KG1 (cell line): ENCODE data around the gene FN3K.
"Not testable (repeated sequence)": the region's sequence is repeated elsewhere in the genome, so short reads cannot be mapped to it uniquely, and the experiment has no call there.

Experiments used
- DNase-seq: peaks from one replicate; lab custom pipeline; 2025; lab: John Stamatoyannopoulos, UW

FN3K gene

GRCh38 chr17:82737967-82738877 is 2.8 kb downstream of the FN3K start:
- no peak for DNase-seq

GRCh38 chr17:82740906-82741759 is 5.7 kb downstream of the FN3K start:
- DNase-seq = no peak

DNA sequence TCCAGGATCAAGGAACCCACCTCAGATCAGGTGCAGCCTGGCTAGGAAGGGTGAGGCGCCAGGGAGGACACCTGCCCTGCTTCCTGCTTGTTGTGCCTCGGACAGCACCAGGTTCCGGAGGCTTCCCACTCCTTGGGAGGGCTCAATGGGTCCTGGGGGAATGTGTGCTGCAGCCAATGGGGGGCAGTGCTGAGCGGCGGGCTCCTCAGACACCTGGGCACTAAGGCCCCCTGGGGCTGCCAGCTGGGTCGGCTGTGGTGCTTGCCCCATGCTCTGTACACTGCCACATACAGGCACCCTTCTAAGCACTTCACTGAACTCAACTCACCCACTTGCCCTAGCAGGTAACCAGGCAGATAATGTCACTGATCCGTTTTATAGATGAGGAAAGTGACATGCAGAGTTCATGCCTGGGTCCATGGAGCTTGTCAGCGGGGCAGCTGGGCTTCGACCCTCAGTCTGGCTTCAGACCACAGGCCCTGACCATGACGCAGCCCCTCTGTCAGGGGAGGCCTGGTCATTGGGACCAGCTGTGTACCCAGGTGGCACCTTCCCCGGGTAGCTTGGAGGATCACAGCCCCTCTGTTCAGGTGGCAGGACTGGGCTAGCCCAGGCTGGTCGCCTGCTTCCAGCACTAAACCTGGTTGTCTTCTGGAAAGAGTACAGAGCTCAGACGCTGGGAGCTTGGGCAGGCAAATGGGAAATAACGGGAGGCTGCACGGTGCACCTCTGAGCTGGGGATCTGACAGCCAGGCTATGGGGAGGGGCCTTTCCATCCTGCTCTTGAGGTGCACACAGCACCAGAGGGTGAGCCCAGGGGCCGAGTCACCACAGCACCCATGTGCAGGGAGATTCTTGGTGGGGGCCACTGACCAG is 8.2 kb downstream of the FN3K start:
- DNase-seq = no peak

DNA sequence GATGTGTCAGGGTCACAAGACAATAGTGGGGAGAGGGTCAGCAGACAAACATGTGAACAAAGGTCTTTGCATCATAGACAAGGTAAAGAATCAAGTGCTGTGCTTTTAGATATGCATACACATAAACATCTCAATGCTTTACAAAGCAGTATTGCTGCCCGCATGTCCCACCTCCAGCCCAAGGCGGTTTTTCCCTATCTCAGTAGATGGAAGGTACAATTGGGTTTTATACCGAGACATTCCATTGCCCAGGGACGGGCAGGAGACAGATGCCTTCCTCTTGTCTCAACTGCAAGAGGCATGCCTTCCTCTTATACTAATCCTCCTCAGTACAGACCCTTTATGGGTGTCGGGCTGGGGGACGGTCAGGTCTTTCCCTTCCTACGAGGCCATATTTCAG is 9.3 kb downstream of the FN3K start:
- not testable (repeated sequence) for DNase-seq

- no peak for DNase-seq
These were observed 10.1 kb downstream of the FN3K start for GRCh38 chr17:82745524-82745923.

DNA sequence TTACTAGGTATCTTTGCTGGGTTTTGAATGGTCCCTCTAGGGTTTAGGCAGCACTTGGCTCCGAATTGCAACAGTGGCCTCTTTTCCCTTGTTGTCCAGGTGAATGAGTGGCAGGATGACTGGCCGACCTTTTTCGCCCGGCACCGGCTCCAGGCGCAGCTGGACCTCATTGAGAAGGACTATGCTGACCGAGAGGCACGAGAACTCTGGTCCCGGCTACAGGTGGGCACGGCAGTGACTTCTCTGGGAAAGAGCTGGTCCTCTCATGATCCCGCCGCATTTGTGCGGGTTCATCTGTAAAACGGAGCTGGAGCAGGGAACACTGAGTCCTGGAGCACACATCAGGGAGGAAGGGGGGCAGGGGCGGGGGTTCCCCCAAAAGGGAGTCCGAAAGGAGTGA is 13.3 kb downstream of the FN3K start:
- DNase-seq = no peak

GRCh38 chr17:82750241-82750908 is 15.0 kb downstream of the FN3K start:
- DNase-seq = no peak

DNA sequence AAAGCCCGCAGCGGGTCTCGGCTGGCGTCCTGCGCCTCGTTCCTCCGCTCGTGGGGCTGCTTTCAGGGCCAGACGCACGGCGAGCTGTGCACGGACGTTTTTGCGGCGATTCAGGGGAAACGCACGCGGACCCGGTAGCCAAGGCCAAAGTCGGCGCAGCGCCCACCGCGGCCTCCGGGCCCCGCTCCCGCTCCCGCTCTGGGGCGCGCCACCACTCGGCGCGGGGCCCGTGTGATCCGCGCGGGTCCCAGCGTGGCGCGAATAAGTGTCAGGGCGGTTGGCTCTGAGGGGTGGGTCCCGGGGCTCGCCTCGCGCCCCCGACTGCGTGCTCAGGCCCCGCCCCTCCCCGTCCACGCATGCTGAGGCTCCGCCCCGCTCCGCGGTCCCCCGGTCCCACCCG is 15.8 kb downstream of the FN3K start:
- no peak for DNase-seq

- peak; percentile 72 for DNase-seq
These were observed 16.4 kb downstream of the FN3K start, which contains the start of gene TBCD for GRCh38 chr17:82751571-82752370. Gene TBCD (plus strand): TSS chr17:82752065. CDS start chr17:82752194, 129 bp downstream.

- DNase-seq = no peak
These were observed 17.2 kb downstream of the FN3K start for GRCh38 chr17:82752371-82753200.

DNA sequence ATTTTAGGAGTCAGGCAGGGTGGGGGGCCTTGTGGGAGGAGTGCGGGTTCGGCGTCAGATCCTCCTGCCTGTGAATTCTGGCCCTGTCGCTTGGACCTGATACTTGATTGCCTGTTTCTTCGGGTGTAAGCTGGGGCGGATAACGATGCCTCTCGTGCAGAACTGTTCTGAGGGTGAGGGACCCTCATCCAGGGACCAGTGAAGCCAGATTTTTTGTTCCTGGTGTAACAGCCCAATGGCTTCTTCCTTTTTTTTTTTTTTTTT is 17.7 kb downstream of the FN3K start:
- no peak for DNase-seq

DNA sequence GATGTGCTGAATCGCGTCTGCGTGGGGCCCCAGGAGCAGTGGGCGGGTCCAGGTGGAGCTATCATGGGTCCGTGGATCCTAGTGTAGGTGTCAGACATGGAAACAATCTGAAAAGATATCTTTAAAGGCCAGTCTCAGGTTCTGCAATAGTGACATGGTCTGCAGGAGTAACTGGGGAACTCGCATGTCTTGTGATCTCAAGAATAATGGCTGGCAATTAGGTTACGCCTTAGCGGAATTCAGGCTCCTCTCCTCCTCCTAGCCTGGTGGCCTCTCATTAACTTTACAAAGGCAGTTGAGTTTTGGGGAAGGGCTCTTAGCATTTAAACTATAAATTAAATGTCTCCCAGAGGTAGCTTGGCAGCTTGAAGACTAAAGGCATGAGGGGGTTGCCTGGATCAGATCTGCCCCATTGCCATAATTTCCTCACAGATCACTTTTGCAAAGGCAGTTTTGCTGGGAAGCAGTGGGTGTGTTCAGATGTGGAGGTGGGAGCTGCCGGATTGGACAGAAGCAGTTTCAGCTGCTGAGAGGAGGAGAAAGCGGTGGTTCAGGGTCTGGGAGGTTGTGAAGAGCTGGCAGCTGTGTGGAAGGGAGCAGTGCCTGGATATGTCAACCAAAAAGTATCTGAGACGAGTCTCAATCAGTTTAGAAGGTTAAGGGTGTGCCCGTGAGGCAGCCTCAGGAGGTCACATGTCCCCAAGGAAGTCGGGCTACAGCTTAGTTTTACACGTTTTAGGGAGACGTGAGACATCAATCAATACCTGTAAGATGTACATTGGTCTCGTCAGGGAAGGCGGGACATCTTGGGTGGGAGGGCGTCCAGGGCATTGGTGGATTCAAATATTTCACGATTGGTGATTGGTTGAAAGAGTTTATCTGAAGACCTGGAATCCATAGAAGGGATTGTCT is 19.1 kb downstream of the FN3K start:
- DNase-seq = no peak

DNA sequence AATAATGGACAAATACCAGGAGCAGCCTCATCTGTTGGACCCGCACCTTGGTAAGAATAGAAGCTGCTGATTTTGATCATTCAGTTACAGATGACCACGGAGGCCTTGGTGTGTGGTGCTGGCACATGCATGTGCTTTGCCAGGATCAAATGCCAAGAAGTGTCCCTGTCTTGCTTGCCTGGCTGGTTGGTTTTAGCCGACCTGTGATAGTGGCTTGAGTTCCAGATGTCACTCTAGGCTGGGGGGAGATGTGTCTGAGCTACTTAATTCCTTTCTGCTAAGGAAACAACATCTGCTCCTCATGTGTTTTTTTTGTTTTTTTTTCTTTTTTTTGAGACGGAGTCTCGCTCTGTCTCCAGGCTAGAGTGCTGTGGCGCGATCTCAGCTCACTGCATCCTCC is 20.8 kb downstream of the FN3K start:
- DNase-seq = no peak

DNA sequence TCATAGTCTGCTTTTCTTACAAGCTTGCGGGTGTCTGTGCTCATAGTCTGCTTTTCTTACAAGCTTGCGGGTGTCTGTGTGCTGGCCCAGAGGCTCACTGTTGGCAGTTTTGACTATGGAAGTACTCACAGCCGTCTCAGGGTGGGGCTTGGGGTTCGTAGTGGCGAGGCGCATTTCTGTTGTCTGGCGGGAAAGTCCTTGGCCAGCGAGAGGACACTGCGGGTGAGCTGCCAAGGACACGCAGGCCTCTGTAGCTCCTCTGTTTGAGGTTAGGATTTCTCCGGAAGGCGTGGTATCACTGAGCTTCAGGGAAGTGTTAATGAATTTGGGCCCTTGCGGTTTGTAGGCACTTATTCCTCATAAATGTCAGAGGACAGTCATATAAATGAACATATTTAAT is 30.0 kb downstream of the FN3K start:
- no peak for DNase-seq

DNA sequence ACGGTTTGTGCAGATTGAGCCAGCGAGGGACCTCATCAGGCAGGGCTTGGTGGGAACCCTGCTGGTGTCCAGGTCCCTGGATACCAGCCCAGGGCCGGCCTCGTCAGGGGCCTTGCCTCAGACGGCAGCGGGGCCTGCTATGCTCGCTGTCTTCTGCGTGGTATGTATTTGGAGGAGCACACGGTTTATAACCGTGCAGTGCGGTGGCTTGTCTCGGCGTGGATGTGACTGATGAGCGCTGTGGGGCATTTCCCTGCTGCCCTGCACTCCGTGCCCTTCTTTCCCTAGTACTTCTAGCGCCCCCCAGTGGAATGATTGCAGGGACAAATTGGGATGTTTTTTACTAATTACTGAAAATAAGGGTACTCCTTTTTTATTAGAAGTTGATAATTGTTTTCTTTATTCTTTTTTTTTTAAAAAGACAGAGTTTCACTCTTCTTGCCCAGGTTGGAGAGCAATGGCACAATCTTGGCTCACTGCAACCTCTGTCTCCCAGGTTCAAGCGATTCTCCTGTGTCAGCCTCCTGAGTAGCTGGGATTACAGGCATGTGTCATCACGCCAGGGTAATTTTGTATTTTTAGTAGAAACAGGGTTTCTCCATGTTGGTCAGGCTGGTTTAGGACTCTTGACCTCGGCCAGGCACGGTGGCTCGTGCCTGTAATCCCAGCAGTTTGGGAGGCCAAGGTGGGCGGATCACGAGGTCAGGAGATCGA is 31.8 kb downstream of the FN3K start:
- DNase-seq = no peak

DNA sequence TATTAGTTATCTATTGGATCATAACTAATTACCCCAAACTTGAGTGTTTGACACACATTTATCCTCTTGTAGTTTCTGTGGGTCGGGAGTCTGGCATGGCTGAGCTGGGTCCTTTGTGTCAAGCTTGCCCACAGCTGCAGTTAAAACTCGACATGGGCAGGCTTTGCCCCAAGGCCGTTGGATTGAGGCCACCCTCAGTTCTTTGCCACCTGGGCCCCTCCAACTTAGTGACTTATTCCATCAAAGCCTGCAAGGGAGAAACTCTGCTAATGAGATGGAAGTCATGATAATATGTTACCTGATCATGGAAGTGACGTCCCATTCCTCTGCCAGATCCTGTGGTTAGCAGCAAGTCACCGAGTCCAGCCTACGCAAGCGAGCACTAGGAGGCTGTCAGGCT is 33.6 kb downstream of the FN3K start:
- no peak for DNase-seq

DNA sequence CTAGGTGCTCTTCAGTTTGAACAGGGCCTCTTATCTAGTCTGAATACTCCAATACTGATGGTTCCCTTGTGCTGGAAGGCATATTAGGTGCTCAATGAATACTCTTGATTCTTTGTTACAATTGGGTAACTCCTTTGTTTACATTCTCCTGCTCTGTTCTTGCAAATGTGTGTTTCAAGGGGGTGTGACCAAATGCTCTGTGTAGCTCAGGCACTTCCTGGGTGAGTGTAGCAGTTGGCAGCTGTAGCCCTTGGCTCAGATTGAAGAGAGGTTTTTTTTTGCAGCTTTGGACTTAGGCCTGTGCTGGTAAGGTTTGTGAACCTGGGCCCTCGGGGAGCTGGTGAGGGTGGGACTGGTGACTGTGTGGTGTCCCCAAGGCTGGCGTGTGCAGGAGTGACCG is 36.6 kb downstream of the FN3K start:
- DNase-seq = no peak

DNA sequence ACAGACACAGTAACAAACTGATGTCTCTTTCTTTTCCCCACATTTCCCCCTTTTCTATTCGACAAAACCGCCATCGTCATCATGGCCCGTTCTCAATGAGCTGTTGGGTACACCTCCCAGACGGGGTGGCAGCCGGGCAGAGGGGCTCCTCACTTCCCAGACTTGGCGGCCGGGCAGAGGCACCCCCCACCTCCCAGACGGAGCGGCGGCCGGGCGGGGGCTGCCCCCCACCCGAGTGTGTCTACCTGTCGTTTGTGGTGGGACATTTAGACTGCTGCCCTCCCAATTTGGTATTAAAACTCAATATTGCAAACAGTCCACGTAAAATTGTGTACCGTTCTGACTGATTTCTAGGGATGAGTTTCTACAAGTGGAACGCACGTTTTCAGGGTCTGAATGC is 39.0 kb downstream of the FN3K start:
- not testable (repeated sequence) for DNase-seq
